Measurements from ENCODE around the gene ZNF575. TPM values are rescaled to one million over a fixed set of nuclear protein-coding genes. Genes with fewer than 3 reads are reported as not detected.

Gene ZNF575, protein sequence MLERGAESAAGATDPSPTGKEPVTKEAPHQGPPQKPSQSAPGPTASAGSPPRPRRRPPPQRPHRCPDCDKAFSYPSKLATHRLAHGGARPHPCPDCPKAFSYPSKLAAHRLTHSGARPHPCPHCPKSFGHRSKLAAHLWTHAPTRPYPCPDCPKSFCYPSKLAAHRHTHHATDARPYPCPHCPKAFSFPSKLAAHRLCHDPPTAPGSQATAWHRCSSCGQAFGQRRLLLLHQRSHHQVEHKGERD
- total RNA-seq (10 to 100 TPM; 11.0 to 11.8 TPM), polyA plus RNA-seq (1 to 10 TPM; 2.1 to 3.6 TPM)

DNA sequence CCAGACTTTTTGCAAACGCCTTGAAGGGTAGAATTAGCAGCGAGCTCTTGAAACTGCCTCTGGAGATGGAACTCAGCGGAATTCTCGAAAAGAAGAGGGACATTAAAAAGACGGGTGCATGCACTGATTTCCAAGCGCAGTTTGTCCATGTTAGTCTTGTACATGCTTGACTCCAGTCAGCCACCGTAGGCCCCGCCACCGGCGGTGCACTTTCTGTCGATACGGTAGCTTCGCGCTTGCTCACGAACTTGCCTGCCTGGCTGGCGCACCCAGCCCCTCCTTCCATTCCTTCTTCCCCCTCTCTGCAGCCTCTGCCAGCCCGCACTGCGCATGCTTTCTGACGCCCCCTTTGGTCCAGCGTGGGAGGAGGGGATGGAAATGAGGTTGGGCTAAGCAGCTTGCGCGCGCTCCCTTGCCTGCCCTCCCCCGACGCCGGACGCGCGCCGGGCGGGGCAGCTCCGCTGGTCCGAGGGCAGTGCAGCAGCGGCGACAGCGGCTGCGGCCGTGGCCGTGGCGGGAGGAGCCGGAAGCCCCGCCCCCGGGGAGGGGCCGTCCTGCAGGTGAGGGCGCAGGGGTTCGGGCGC lies at the start of gene ZNF575:
TSS of gene ZNF575 (plus strand) at position 227 of the 584 bp plus-strand sequence. CDS start 1,235 bp downstream, outside the sequence.
- Histone ChIP-seq H3K27ac (ENCODE audit: low read depth, low read length) (peak within 1 kb of the TSS; percentile 53), H3K4me3 (ENCODE audit: low read length in 2 of 2) (peak within 1 kb of the TSS; percentile 69 to 88), H3K4me1 (ENCODE audit: insufficient read depth, low read length) (peaks cover 17% of the 10 kb centered on the region), H3K27me3 (ENCODE audit: insufficient read depth, low read length) (no peaks in the 10 kb centered on the region), H3K9me3 (ENCODE audit: control insufficient read depth in 1 of 2, low read length in 2 of 2) (no peaks in the 10 kb centered on the region), H3K36me3 (ENCODE audit: insufficient read depth, low read length) (no peaks in the 10 kb centered on the region)
- Mint-ChIP-seq H3K27ac (peak within 1 kb of the TSS; percentile 95 to 99 (median 98)), H3K4me3 (peak within 1 kb of the TSS; percentile 91 to 99 (median 98)), H3K36me3 (peaks cover 7 to 20% of the 10 kb centered on the region in 2 donors), H3K4me1 (peaks cover 10 to 22% (median 15%) of the 10 kb centered on the region in 4 donors), H3K27me3 (no peaks in the 10 kb centered on the region), H3K9me3 (peaks cover 0 to 2% (median 0%) of the 10 kb centered on the region in 8 donors)
- CTCF ChIA-PET (ENCODE audit: partially characterized antibody) = interaction anchor here (0.7 to 21.6 kb wide), 11 partner anchors 14 to 136 kb away, joined by 3 to 835 read pairs (median 3); partner anchors contain the start of genes IRGQ and ZNF576
- POLR2A ChIA-PET (ENCODE audit: partially characterized antibody) = interaction anchor here (0.6 to 4.0 kb wide), 27 partner anchors 8 to 136 kb away, joined by 3 to 31 read pairs (median 4); partner anchors contain the start of genes IRGQ, PHLDB3, PINLYP and PLAUR
- peak; percentile 82 to 88 (median 84) for DNase-seq
- intact Hi-C loops (cut with micrococcal nuclease) = loop anchor here (1.0 to 5.0 kb wide), 4 partner anchors 28 to 63 kb away; partner anchors contain the start of genes IRGQ, PHLDB3, PINLYP and XRCC1

- DNase-seq = no peak
- Histone ChIP-seq H3K4me3 (ENCODE audit: low read length in 2 of 2) (no peak overlapping the region), H3K27ac (ENCODE audit: low read depth, low read length) (no peak overlapping the region), H3K4me1 (ENCODE audit: insufficient read depth, low read length) (no peaks in the 10 kb centered on the region), H3K9me3 (ENCODE audit: control insufficient read depth in 1 of 2, low read length in 2 of 2) (no peaks in the 10 kb centered on the region), H3K36me3 (ENCODE audit: insufficient read depth, low read length) (no peaks in the 10 kb centered on the region), H3K27me3 (ENCODE audit: insufficient read depth, low read length) (no peaks in the 10 kb centered on the region)
- POLR2A ChIA-PET (ENCODE audit: partially characterized antibody) = interaction anchor here (0.6 to 1.2 kb wide), 3 partner anchors 13 to 20 kb away, joined by 3 to 5 read pairs (median 3); no protein-coding TSS in a partner anchor
- H3K27ac Mint-ChIP-seq = no peak overlapping the region
- no peak overlapping the region for H3K4me3 Mint-ChIP-seq
- intact Hi-C loops (cut with micrococcal nuclease) = no loop called here
- H3K4me1 Mint-ChIP-seq = peaks cover 0 to under 1% (median 0%) of the 10 kb centered on the region in 4 donors
- H3K27me3 Mint-ChIP-seq = no peaks in the 10 kb centered on the region
- H3K9me3 Mint-ChIP-seq = no peaks in the 10 kb centered on the region
- CTCF ChIA-PET (ENCODE audit: partially characterized antibody) = interaction anchor here (1.5 kb wide), 1 partner anchor 72 kb away, joined by 5 read pairs; no protein-coding TSS in a partner anchor
- peaks cover 8% of the 10 kb centered on the region in 2 donors for H3K36me3 Mint-ChIP-seq
Measured at GRCh38 chr19:43483281-43483680, 49.7 kb upstream of the ZNF575 start.

DNA sequence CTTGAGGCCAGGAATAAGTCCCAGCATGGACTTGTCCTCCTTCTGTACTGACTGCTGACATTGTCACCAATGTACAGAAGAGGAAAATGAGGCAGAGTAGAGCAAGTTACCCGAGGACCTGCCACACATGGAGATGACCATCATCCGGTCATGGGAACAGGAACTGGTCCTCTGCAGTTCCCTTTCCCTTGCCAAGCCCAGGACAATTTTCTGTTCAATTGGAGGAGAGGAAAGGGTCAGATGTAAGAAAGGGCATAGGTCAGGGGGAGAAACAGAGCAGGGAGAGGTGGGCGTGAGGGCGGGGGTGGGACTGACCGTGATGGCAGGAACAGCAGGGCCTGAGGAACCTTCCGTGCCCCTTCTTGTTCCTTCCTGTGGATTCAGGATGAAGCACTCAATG lies 47.0 kb upstream of the ZNF575 start:
- H3K36me3 ChIP-seq (ENCODE audit: insufficient read depth, low read length) = no peaks in the 10 kb centered on the region
- H3K27ac Mint-ChIP-seq = peak overlapping the region in 2 of 7 donors; percentile 8 to 23
- peaks cover 3 to 9% of the 10 kb centered on the region in 2 donors for H3K36me3 Mint-ChIP-seq
- H3K4me1 Mint-ChIP-seq = peaks cover 0 to 3% (median under 1%) of the 10 kb centered on the region in 4 donors
- no peak overlapping the region for H3K4me3 Mint-ChIP-seq
- H3K9me3 ChIP-seq (ENCODE audit: control insufficient read depth in 1 of 2, low read length in 2 of 2) = no peaks in the 10 kb centered on the region
- POLR2A ChIA-PET (ENCODE audit: partially characterized antibody) = interaction anchor here (0.9 kb wide), 1 partner anchor 39 kb away, joined by 3 read pairs; no protein-coding TSS in a partner anchor
- no peaks in the 10 kb centered on the region for H3K27me3 Mint-ChIP-seq
- no peaks in the 10 kb centered on the region for H3K27me3 ChIP-seq (ENCODE audit: insufficient read depth, low read length)
- no peaks in the 10 kb centered on the region for H3K9me3 Mint-ChIP-seq
- intact Hi-C loops (cut with micrococcal nuclease) = no loop called here
- no peak for DNase-seq
- CTCF ChIA-PET (ENCODE audit: partially characterized antibody) = no interaction called here
- no peaks in the 10 kb centered on the region for H3K4me1 ChIP-seq (ENCODE audit: insufficient read depth, low read length)
- H3K4me3 ChIP-seq (ENCODE audit: low read length in 2 of 2) = no peak overlapping the region
- H3K27ac ChIP-seq (ENCODE audit: low read depth, low read length) = no peak overlapping the region

- H3K27ac Mint-ChIP-seq = no peak overlapping the region
- H3K9me3 ChIP-seq (ENCODE audit: control insufficient read depth in 1 of 2, low read length in 2 of 2) = no peaks in the 10 kb centered on the region
- H3K27ac ChIP-seq (ENCODE audit: low read depth, low read length) = no peak overlapping the region
- no peak overlapping the region for H3K4me3 ChIP-seq (ENCODE audit: low read length in 2 of 2)
- peaks cover 2 to 9% of the 10 kb centered on the region in 2 donors for H3K36me3 Mint-ChIP-seq
- H3K27me3 Mint-ChIP-seq = no peaks in the 10 kb centered on the region
- no peak for DNase-seq
- H3K4me1 ChIP-seq (ENCODE audit: insufficient read depth, low read length) = no peaks in the 10 kb centered on the region
- intact Hi-C loops (cut with micrococcal nuclease) = no loop called here
- no peak overlapping the region for H3K4me3 Mint-ChIP-seq
- CTCF ChIA-PET (ENCODE audit: partially characterized antibody) = no interaction called here
- peaks cover 0 to 3% (median under 1%) of the 10 kb centered on the region in 4 donors for H3K4me1 Mint-ChIP-seq
- no peaks in the 10 kb centered on the region for H3K27me3 ChIP-seq (ENCODE audit: insufficient read depth, low read length)
- H3K36me3 ChIP-seq (ENCODE audit: insufficient read depth, low read length) = no peaks in the 10 kb centered on the region
- H3K9me3 Mint-ChIP-seq = no peaks in the 10 kb centered on the region
- POLR2A ChIA-PET (ENCODE audit: partially characterized antibody) = interaction anchor here (0.9 to 1.3 kb wide), 2 partner anchors 22 to 39 kb away, joined by 3 read pairs; no protein-coding TSS in a partner anchor
Measured at GRCh38 chr19:43486412-43486811, 46.6 kb upstream of the ZNF575 start.

GRCh38 chr19:43488179-43488578 lies 44.8 kb upstream of the ZNF575 start:
- POLR2A ChIA-PET (ENCODE audit: partially characterized antibody) = interaction anchor here (1.0 kb wide), 1 partner anchor 41 kb away, joined by 4 read pairs; no protein-coding TSS in a partner anchor
- no peak for DNase-seq
- Histone ChIP-seq H3K27me3 (ENCODE audit: insufficient read depth, low read length) (no peaks in the 10 kb centered on the region), H3K4me3 (ENCODE audit: low read length in 2 of 2) (no peak overlapping the region), H3K36me3 (ENCODE audit: insufficient read depth, low read length) (no peaks in the 10 kb centered on the region), H3K4me1 (ENCODE audit: insufficient read depth, low read length) (no peaks in the 10 kb centered on the region), H3K27ac (ENCODE audit: low read depth, low read length) (no peak overlapping the region), H3K9me3 (ENCODE audit: control insufficient read depth in 1 of 2, low read length in 2 of 2) (no peaks in the 10 kb centered on the region)
- CTCF ChIA-PET (ENCODE audit: partially characterized antibody) = no interaction called here
- H3K9me3 Mint-ChIP-seq = no peaks in the 10 kb centered on the region
- no peaks in the 10 kb centered on the region for H3K27me3 Mint-ChIP-seq
- H3K36me3 Mint-ChIP-seq = peaks cover 0 to 5% of the 10 kb centered on the region in 2 donors
- intact Hi-C loops (cut with micrococcal nuclease) = no loop called here
- H3K27ac Mint-ChIP-seq = no peak overlapping the region
- H3K4me1 Mint-ChIP-seq = peaks cover 0 to 3% (median under 1%) of the 10 kb centered on the region in 4 donors
- no peak overlapping the region for H3K4me3 Mint-ChIP-seq

- peaks cover under 1 to 6% of the 10 kb centered on the region in 2 donors for H3K36me3 Mint-ChIP-seq
- H3K4me3 ChIP-seq (ENCODE audit: low read length in 2 of 2) = no peak overlapping the region
- no peak for DNase-seq
- no peaks in the 10 kb centered on the region for H3K27me3 Mint-ChIP-seq
- no peak overlapping the region for H3K27ac ChIP-seq (ENCODE audit: low read depth, low read length)
- no peaks in the 10 kb centered on the region for H3K9me3 ChIP-seq (ENCODE audit: control insufficient read depth in 1 of 2, low read length in 2 of 2)
- ChIA-PET CTCF (ENCODE audit: partially characterized antibody) (no interaction called here), POLR2A (ENCODE audit: partially characterized antibody) (no interaction called here)
- H3K9me3 Mint-ChIP-seq = no peaks in the 10 kb centered on the region
- H3K4me1 ChIP-seq (ENCODE audit: insufficient read depth, low read length) = no peaks in the 10 kb centered on the region
- intact Hi-C loops (cut with micrococcal nuclease) = no loop called here
- no peaks in the 10 kb centered on the region for H3K27me3 ChIP-seq (ENCODE audit: insufficient read depth, low read length)
- peaks cover 0 to 3% (median under 1%) of the 10 kb centered on the region in 4 donors for H3K4me1 Mint-ChIP-seq
- H3K4me3 Mint-ChIP-seq = no peak overlapping the region
- peaks cover under 1% of the 10 kb centered on the region for H3K36me3 ChIP-seq (ENCODE audit: insufficient read depth, low read length)
- peak overlapping the region in 5 of 7 donors; percentile 15 to 72 (median 57) for H3K27ac Mint-ChIP-seq
Measured at GRCh38 chr19:43489310-43489709, 43.7 kb upstream of the ZNF575 start.

Measured in CD4-positive, alpha-beta memory T cell (primary cell).